A549 (cell line): ENCODE data around the gene GALNT7.
"Not testable (repeated sequence)": the region's sequence is repeated elsewhere in the genome, so short reads cannot be mapped to it uniquely, and the experiment has no call there.

Experiments
- CTCF ChIP-seq: fragments of >200 bp; sonication (Bioruptor Twin); formaldehyde crosslinking; IDR thresholded peaks from 3 replicates; pipeline ENCODE4 v1.5.1; 2016
- EHMT2 ChIP-seq: fragments of 200-600 bp; sonication (generic); IDR thresholded peaks from 2 replicates; pipeline ENCODE4 v1.6.1; 2016; ENCODE audit warnings: antibody characterized with exemption, low read depth, mild to moderate bottlenecking, moderate library complexity
- FOSB ChIP-seq: fragments of 250-450 bp; sonication (Bioruptor Pico); IDR thresholded peaks from 2 replicates; pipeline ENCODE4 v1.5.0; 2020; ENCODE audit warnings: mild to moderate bottlenecking, moderate library complexity
- KDM1A ChIP-seq: fragments of 200-600 bp; sonication (generic); IDR thresholded peaks from 2 replicates; pipeline ENCODE4 v1.6.1; 2016; ENCODE audit warnings: low read depth, mild to moderate bottlenecking
- KDM5A ChIP-seq: fragments of 200-600 bp; sonication (generic); IDR thresholded peaks from 2 replicates; pipeline ENCODE4 v1.6.1; 2016; ENCODE audit warnings: antibody characterized with exemption, mild to moderate bottlenecking
- MAFK ChIP-seq: fragments of 450-650 bp; IDR thresholded peaks from 2 replicates; pipeline ENCODE4 v1.6.1; 2014; ENCODE audit not compliant: partially characterized antibody
- PHF8 ChIP-seq: fragments of 200-600 bp; sonication (generic); IDR thresholded peaks from 2 replicates; pipeline ENCODE4 v1.6.1; 2016; ENCODE audit warnings: low read depth, mild to moderate bottlenecking, antibody characterized with exemption, moderate library complexity, borderline replicate concordance
- POLR2A ChIP-seq: IDR thresholded peaks from 2 replicates; pipeline ENCODE4 v1.6.1; 2012; ENCODE audit warnings: mild to moderate bottlenecking, low read length
- TF ChIP-seq, protein P1 (sequence below): fragments of 200-600 bp; sonication (generic); IDR thresholded peaks from 2 replicates; pipeline ENCODE4 v1.6.1; 2016; ENCODE audit warnings: antibody characterized with exemption, mild to moderate bottlenecking, moderate library complexity

DNA sequence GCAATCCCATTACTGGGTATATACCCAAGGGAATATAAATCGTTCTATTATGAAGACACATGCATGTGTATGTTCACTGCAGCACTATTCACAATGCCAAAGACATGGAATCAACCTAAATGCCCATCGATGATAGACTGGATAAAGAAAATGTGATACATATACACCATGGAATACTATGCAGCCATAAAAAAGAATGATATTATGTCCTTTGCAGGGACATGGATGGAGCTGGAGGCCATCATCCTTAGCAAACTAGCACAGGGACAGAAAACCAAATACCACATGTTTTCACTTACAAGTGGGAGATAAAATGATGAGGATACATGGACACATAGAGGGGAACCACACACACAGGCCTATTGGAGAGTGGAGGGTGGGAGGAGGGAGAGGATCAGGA is 49.8 kb upstream of the GALNT7 start:
- not testable (repeated sequence) for TF ChIP-seq CTCF, MAFK, KDM1A, PHF8, POLR2A, FOSB, KDM5A, EHMT2
- TF ChIP-seq, protein P1, sequence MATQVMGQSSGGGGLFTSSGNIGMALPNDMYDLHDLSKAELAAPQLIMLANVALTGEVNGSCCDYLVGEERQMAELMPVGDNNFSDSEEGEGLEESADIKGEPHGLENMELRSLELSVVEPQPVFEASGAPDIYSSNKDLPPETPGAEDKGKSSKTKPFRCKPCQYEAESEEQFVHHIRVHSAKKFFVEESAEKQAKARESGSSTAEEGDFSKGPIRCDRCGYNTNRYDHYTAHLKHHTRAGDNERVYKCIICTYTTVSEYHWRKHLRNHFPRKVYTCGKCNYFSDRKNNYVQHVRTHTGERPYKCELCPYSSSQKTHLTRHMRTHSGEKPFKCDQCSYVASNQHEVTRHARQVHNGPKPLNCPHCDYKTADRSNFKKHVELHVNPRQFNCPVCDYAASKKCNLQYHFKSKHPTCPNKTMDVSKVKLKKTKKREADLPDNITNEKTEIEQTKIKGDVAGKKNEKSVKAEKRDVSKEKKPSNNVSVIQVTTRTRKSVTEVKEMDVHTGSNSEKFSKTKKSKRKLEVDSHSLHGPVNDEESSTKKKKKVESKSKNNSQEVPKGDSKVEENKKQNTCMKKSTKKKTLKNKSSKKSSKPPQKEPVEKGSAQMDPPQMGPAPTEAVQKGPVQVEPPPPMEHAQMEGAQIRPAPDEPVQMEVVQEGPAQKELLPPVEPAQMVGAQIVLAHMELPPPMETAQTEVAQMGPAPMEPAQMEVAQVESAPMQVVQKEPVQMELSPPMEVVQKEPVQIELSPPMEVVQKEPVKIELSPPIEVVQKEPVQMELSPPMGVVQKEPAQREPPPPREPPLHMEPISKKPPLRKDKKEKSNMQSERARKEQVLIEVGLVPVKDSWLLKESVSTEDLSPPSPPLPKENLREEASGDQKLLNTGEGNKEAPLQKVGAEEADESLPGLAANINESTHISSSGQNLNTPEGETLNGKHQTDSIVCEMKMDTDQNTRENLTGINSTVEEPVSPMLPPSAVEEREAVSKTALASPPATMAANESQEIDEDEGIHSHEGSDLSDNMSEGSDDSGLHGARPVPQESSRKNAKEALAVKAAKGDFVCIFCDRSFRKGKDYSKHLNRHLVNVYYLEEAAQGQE: not testable (repeated sequence)
